Activated CD8-positive, alpha-beta memory T cell treated with anti-CD3 and anti-CD28 coated beads for 36 hours (primary cell): ENCODE measurements around the gene MACROD1. TPM values are rescaled to one million over a fixed set of nuclear protein-coding genes. Genes with fewer than 3 reads are reported as not detected.

Experiments used
- CTCF ChIA-PET: fragments of 350-600 bp; sonication (Branson Sonifier 250); formaldehyde crosslinking; loops from one replicate; lab custom pipeline; 2021; ENCODE audit warnings: antibody characterized with exemption; lab: Charles Lee
- POLR2A ChIA-PET: fragments of 350-600 bp; sonication (Branson Sonifier 250); formaldehyde crosslinking; loops from one replicate; lab custom pipeline; 2021; ENCODE audit warnings: antibody characterized with exemption; lab: Charles Lee
- total RNA-seq, 2 experiments: library from RNA; stranded (reverse); gene quantifications; one replicate each; pipeline ENCODE4 v1.2.3, GENCODE V29; 2021

MACROD1 gene
- total RNA-seq, 2 experiments from 2014 or later, result 20.6 to 21.8 TPM

GRCh38 chr11:64198511-64198910 is 32.6 kb upstream of the MACROD1 start:
- ChIA-PET POLR2A (no interaction called here), CTCF (no interaction called here)

GRCh38 chr11:64196626-64197025 is 30.7 kb upstream of the MACROD1 start:
- POLR2A ChIA-PET, result no interaction called here
- CTCF ChIA-PET, result interaction anchor here (1.1 to 1.2 kb wide), 2 partner anchors 9 to 105 kb away, joined by 3 read pairs; no protein-coding TSS in a partner anchor

- ChIA-PET CTCF (interaction anchor here (1.0 kb wide), 1 partner anchor 12 kb away, joined by 3 read pairs; no protein-coding TSS in a partner anchor), POLR2A (no interaction called here)
Observed at GRCh38 chr11:64192434-64192833, 26.5 kb upstream of the MACROD1 start.

- ChIA-PET POLR2A (interaction anchor here (1.0 to 5.8 kb wide), 9 partner anchors 13 to 131 kb away, joined by 3 to 106 read pairs (median 4); partner anchors contain the start of genes FERMT3, MACROD1, NUDT22 and PRDX5), CTCF (interaction anchor here (1.0 to 7.1 kb wide), 8 partner anchors 14 to 172 kb away, joined by 3 to 54 read pairs (median 4); partner anchors contain the start of genes FERMT3, MACROD1 and RPS6KA4)
Observed at GRCh38 chr11:64186492-64187165, 20.7 kb upstream of the MACROD1 start.

- ChIA-PET POLR2A (interaction anchor here (0.5 to 5.8 kb wide), 14 partner anchors 14 to 365 kb away, joined by 3 to 106 read pairs (median 4); partner anchors contain the start of genes ESRRA, FERMT3, MACROD1 and PPP1R14B), CTCF (interaction anchor here (1.0 to 7.1 kb wide), 9 partner anchors 20 to 185 kb away, joined by 3 to 54 read pairs (median 4); partner anchors contain the start of genes FERMT3, MACROD1 and RPS6KA4)
Observed at GRCh38 chr11:64185693-64186491, 20.0 kb upstream of the MACROD1 start, which contains the start of gene STIP1. TSS of gene STIP1 (plus strand) at chr11:64186171. CDS start at chr11:64186262, 91 bp downstream.

DNA sequence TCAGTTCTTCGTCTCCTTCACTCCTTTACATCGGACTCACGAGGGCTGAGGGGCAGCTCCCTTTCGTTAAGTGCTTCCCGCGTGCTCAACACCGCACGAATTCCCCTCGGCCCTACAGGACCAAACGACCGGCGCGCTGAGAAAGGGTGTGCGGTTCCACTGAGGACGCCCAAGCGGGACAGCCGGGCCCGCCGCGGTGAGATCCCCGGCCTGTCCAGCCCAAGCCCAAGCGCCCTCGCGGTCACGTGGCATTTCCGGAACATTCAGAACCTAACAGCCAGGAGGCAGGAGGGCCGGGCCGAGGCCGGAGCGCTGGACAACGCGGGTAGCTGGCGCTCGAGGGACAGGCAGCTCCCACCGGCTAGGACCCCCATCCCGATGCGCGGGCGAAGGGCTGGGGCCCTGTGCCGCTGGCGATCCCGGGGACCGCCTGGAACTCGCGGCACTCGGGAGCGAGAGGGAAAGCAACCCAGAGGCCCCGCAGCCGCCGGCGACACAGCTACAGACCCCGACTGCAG is 19.3 kb upstream of the MACROD1 start:
- POLR2A ChIA-PET, result interaction anchor here (0.5 to 5.8 kb wide), 21 partner anchors 14 to 1136 kb away, joined by 3 to 106 read pairs (median 4); partner anchors contain the start of genes ESRRA, FERMT3, MACROD1 and PPP1R14B
- CTCF ChIA-PET, result interaction anchor here (0.7 to 7.1 kb wide), 11 partner anchors 21 to 184 kb away, joined by 3 to 54 read pairs (median 4); partner anchors contain the start of genes FERMT3 and RPS6KA4

GRCh38 chr11:64183890-64184289 is 18.0 kb upstream of the MACROD1 start:
- CTCF ChIA-PET, result interaction anchor here (0.7 to 7.1 kb wide), 2 partner anchors 22 to 25 kb away, joined by 4 to 54 read pairs; partner anchors contain the start of gene FERMT3
- POLR2A ChIA-PET, result interaction anchor here (0.7 to 2.5 kb wide), 3 partner anchors 17 to 52 kb away, joined by 4 to 20 read pairs (median 6); partner anchors contain the start of gene MACROD1

- ChIA-PET CTCF (interaction anchor here (0.5 to 1.5 kb wide), 5 partner anchors 17 to 116 kb away, joined by 3 to 4 read pairs (median 3); no protein-coding TSS in a partner anchor), POLR2A (interaction anchor here (0.6 kb wide), 2 partner anchors 43 to 223 kb away, joined by 3 to 4 read pairs; no protein-coding TSS in a partner anchor)
Observed at GRCh38 chr11:64181506-64182411, 15.8 kb upstream of the MACROD1 start.

DNA sequence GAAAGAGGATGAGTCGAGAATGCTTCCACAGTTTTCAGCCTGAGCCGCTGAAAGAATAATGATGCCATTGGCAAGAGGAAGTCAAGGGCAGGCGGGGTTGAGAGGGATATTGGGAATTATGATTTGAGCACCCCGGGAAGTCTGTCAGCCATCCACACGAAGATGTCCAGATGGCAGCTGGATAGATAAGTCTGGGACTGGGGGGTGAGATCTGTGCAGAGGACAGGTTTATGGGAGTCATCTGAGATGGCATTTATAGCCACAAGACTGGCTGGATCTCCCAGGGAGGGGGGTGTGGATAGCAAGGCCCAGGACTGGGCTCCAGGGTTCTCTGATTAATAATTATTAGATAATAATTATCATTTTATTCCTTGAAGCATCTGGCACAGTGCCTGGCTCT is 15.0 kb upstream of the MACROD1 start:
- ChIA-PET POLR2A (interaction anchor here (0.6 kb wide), 1 partner anchor 222 kb away, joined by 4 read pairs; no protein-coding TSS in a partner anchor), CTCF (interaction anchor here (1.0 to 1.5 kb wide), 3 partner anchors 17 to 32 kb away, joined by 3 to 4 read pairs (median 4); no protein-coding TSS in a partner anchor)

DNA sequence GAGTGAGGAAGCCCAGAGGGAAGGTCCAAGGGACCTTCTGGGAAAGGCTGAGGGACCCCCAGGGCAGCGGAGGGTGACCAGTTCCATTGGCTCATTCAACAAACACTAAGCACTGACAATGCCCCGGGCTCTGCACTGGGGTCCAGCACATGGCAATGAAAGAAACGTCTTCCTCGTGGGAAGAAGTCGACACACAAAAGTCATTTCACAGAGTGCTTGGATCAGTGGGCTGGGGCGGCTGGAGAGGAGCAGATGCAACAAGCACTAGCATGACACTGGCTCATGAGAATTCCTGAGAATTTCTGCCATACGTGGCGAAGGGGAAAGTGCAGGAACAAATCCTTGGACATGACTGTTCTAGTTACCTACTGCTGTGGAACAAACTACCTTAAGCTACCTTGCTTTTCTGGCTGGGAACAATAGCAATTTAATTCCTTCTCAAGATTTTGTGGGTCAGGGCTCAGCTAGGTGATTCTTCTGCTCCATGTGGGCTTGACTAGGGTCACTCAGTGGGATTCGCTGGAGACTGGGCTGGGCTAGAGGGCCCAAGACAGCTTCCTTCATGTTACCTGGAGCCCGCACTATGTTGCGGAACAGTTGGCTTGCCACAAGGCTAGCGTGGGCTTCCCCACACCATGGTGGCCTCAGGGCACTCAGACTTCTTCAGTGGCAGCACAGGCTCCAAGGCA is 13.2 kb upstream of the MACROD1 start:
- CTCF ChIA-PET, result no interaction called here

GRCh38 chr11:64178203-64178602 is 12.3 kb upstream of the MACROD1 start:
- POLR2A ChIA-PET, result no interaction called here
- CTCF ChIA-PET, result no interaction called here

More for the DNA sequence above, 13.2 kb upstream of the MACROD1 start:
- POLR2A ChIA-PET, result no interaction called here

GRCh38 chr11:64176751-64177150 is 10.8 kb upstream of the MACROD1 start:
- CTCF ChIA-PET, result interaction anchor here (0.6 kb wide), 2 partner anchors 97 to 200 kb away, joined by 3 read pairs; no protein-coding TSS in a partner anchor
- POLR2A ChIA-PET, result no interaction called here

DNA sequence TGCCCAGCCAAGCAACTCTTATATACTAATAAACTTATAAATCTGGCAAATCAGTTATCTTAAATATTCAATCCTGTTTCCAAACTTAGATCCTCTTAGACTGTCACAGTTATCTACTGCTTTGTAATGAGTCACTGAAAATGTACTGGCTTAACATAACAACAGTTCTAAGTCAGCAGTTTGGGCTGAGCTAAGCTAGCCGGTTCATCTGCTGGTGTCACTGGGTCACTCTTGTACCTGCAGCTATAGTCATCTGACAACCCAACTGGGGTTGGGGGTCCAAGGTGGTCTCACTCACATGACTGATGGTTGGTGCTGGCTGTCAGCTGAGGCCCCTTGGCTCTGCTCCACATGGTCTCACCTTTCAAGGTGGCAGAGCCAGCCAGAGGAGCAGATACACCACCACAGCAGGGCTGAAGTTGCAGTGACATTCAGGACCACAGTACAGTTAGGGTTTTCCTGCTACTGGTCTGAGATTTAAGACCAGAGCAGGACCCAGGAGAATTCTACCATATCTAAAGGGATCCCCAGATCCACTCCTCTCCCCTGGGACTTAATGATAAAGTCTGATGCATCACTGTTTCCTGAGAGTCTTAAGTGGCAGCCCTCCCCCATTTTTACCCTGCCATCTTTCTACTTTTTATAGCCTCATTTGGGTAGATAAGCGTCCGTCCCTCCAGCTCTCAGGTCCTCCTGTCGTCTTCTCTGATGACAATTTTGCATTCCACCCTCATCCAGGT is 7.9 kb upstream of the MACROD1 start:
- ChIA-PET CTCF (no interaction called here), POLR2A (no interaction called here)

- POLR2A ChIA-PET, result no interaction called here
- CTCF ChIA-PET, result interaction anchor here (1.4 kb wide), 1 partner anchor 18 kb away, joined by 5 read pairs; no protein-coding TSS in a partner anchor
Observed at GRCh38 chr11:64170419-64170818, 4.5 kb upstream of the MACROD1 start.

DNA sequence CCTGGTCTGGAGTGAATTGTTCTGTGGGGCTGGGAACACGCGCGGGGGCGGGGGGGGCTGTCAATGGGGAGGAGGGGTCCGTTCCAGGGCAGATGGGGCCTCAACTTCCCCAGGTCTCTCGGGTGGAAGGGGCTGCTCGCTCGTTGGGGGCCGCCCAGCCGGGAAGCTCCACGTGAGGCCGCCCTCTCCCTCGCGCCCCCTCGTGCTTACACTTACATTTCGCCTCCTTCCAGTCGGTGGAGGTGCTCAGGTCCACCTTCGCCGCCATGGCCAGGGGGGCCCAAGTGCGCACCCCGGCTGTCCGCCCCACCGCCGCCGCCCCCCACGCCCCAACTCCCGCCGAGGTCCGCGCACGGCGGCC is 452 bp downstream of the MACROD1 start:
- ChIA-PET CTCF (interaction anchor here (0.5 to 3.0 kb wide), 5 partner anchors 13 to 165 kb away, joined by 3 to 15 read pairs (median 3); no protein-coding TSS in a partner anchor), POLR2A (interaction anchor here (2.8 kb wide), 1 partner anchor 20 kb away, joined by 20 read pairs; the partner anchor contains the start of gene STIP1)
